Fibroblast of lung (primary cell): ENCODE data around the gene RALGAPB. TPM values are rescaled to one million over a fixed set of nuclear protein-coding genes. Genes with fewer than 3 reads are reported as not detected.
"Not testable (repeated sequence)": the region's sequence is repeated elsewhere in the genome, so short reads cannot be mapped to it uniquely, and the experiment has no call there.

ENCODE experiments used
- DNase-seq, 2 donors: peaks; one replicate each; pipeline versions ENCODE4 v3.0.0 to v3.0.0-alpha.2; 2010; ENCODE audit warnings: low read depth in 2 of 2
- H2AFZ ChIP-seq: 2 replicates; pipeline ENCODE4 v1.5.1; 2012; ENCODE audit warnings: low read length, control low read depth, inconsistent platforms
- H3K27ac ChIP-seq: 2 replicates; pipeline ENCODE4 v1.5.1; 2011; ENCODE audit warnings: low read length, control low read depth; ENCODE audit not compliant: insufficient read depth
- H3K27me3 ChIP-seq: 2 replicates; pipeline ENCODE4 v1.5.1; 2011; ENCODE audit warnings: mild to moderate bottlenecking, low read length; ENCODE audit not compliant: control insufficient read depth, insufficient read depth
- H3K36me3 ChIP-seq: 2 replicates; pipeline ENCODE4 v1.5.1; 2011; ENCODE audit warnings: low read length; ENCODE audit not compliant: control insufficient read depth, insufficient read depth
- H3K4me1 ChIP-seq: 2 replicates; pipeline ENCODE4 v1.5.1; 2011; ENCODE audit warnings: low read length; ENCODE audit not compliant: control insufficient read depth, insufficient read depth; ENCODE audit errors: extremely low read depth
- H3K4me2 ChIP-seq: 2 replicates; pipeline ENCODE4 v1.5.1; 2011; ENCODE audit warnings: low read length, control low read depth; ENCODE audit not compliant: insufficient read depth; ENCODE audit errors: extremely low read depth
- H3K4me3 ChIP-seq, 4 experiments: fragments of 200-600 bp in 1 of 4; sonication (generic) in 1 of 4; replicated peaks in 1 of 4; 2 replicates each; pipeline ENCODE4 v1.5.1; 2011 to 2016; ENCODE audit warnings: low read length in 4 of 4, low read depth in 3 of 4, mild to moderate bottlenecking in 3 of 4, control low read depth in 2 of 4, inconsistent platforms in 1 of 4, mixed read lengths in 1 of 4; ENCODE audit not compliant: insufficient read depth in 1 of 4; ENCODE audit errors: control extremely low read depth in 1 of 4
- H3K79me2 ChIP-seq: 2 replicates; pipeline ENCODE4 v1.5.1; 2012; ENCODE audit warnings: mild to moderate bottlenecking, low read length, inconsistent platforms; ENCODE audit not compliant: control insufficient read depth, insufficient read depth
- H3K9ac ChIP-seq: 2 replicates; pipeline ENCODE4 v1.5.1; 2011; ENCODE audit warnings: mild to moderate bottlenecking, low read length, control low read depth; ENCODE audit not compliant: insufficient read depth
- H3K9me3 ChIP-seq: 2 replicates; pipeline ENCODE4 v1.5.1; 2012; ENCODE audit warnings: low read depth, low read length; ENCODE audit not compliant: control insufficient read depth, insufficient read depth
- H4K20me1 ChIP-seq: 2 replicates; pipeline ENCODE4 v1.5.1; 2011; ENCODE audit warnings: low read length; ENCODE audit not compliant: control insufficient read depth, insufficient read depth; ENCODE audit errors: extremely low read depth
- CTCF ChIP-seq, 2 donors: IDR thresholded peaks in 1 of 2; conservative IDR thresholded peaks in 1 of 2; 1 replicate in 1 of 2; 2 replicates in 1 of 2; pipeline ENCODE4 v1.5.1; 2011 to 2012; ENCODE audit warnings: low read length in 2 of 2, control low read depth in 1 of 2, inconsistent platforms in 1 of 2, low read depth in 1 of 2, mild to moderate bottlenecking in 1 of 2
- EZH2 ChIP-seq: IDR thresholded peaks from 2 replicates; pipeline ENCODE4 v1.5.1; 2012; ENCODE audit warnings: low read length, control low read depth, mild to moderate bottlenecking; ENCODE audit errors: missing control alignments
- polyA plus RNA-seq, 2 donors: library from polyadenylated mRNA; depleted of rRNA in 1 of 2; stranded (reverse) in 1 of 2; unstranded in 1 of 2; fragments of >200 nt; gene quantifications; 2 replicates each; pipeline ENCODE4 v1.2.1, GENCODE V29; 2011 to 2012; ENCODE audit warnings: missing spikeins in 1 of 2
- total RNA-seq: library from RNA; depleted of rRNA; stranded (reverse); fragments of >200 nt; gene quantifications from 2 replicates; pipeline ENCODE4 v1.2.1, GENCODE V29; 2014

The RALGAPB gene
- total and polyA plus RNA-seq, 2 donors (not counting 1 experiment from before 2014, with no cell fraction given) = 19.5 to 31.4 TPM

- Histone ChIP-seq H3K9ac (no peak overlapping the region), H3K4me3 (no peak overlapping the region), H3K4me1 (peaks cover 24% of the 10 kb centered on the region), H3K79me2 (peaks cover 78% of the 10 kb centered on the region), H3K36me3 (peaks cover 57% of the 10 kb centered on the region), H3K4me2 (no peak overlapping the region), H3K9me3 (no peaks in the 10 kb centered on the region), H4K20me1 (peaks cover 9% of the 10 kb centered on the region), H3K27me3 (no peaks in the 10 kb centered on the region), H2AFZ (no peak overlapping the region), H3K27ac (no peak overlapping the region)
- no peak for DNase-seq
- TF ChIP-seq EZH2 = no peak
- no peak for TF ChIP-seq CTCF (conservative IDR thresholded peaks at IDR 0.05 in 1 of 2, IDR thresholded peaks at IDR 0.05 in 1 of 2; ENCODE audit: low read depth in 1 of 2, low read length in 2 of 2)
Observed at GRCh38 chr20:38429301-38429700, 43.3 kb upstream of the RALGAPB start.

- Histone ChIP-seq H3K4me2 (no peak overlapping the region), H3K9me3 (no peaks in the 10 kb centered on the region), H3K9ac (no peak overlapping the region), H3K36me3 (peaks cover 50% of the 10 kb centered on the region), H3K4me1 (peaks cover 22% of the 10 kb centered on the region), H2AFZ (no peak overlapping the region), H3K27me3 (no peaks in the 10 kb centered on the region), H3K4me3 (no peak overlapping the region), H3K27ac (no peak overlapping the region), H4K20me1 (peaks cover 9% of the 10 kb centered on the region), H3K79me2 (peaks cover 72% of the 10 kb centered on the region)
- DNase-seq = peak in 1 of 2 donors; percentile 20
- TF ChIP-seq CTCF (conservative IDR thresholded peaks at IDR 0.05 in 1 of 2, IDR thresholded peaks at IDR 0.05 in 1 of 2; ENCODE audit: low read depth in 1 of 2, low read length in 2 of 2) = no peak
- TF ChIP-seq EZH2 = no peak
Observed at GRCh38 chr20:38430679-38431325, 41.8 kb upstream of the RALGAPB start.

- H3K4me1 ChIP-seq = peaks cover 10% of the 10 kb centered on the region
- no peak overlapping the region for H3K4me3 ChIP-seq
- peaks cover under 1% of the 10 kb centered on the region for H4K20me1 ChIP-seq
- H3K27ac ChIP-seq = no peak overlapping the region
- H3K4me2 ChIP-seq = no peak overlapping the region
- H3K9me3 ChIP-seq = no peaks in the 10 kb centered on the region
- no peak overlapping the region for H3K9ac ChIP-seq
- no peaks in the 10 kb centered on the region for H3K27me3 ChIP-seq
- H2AFZ ChIP-seq = no peak overlapping the region
- H3K79me2 ChIP-seq = peaks cover 63% of the 10 kb centered on the region
- H3K36me3 ChIP-seq = peaks cover 48% of the 10 kb centered on the region
- DNase-seq = no peak
- no peak for TF ChIP-seq CTCF (conservative IDR thresholded peaks at IDR 0.05 in 1 of 2, IDR thresholded peaks at IDR 0.05 in 1 of 2; ENCODE audit: low read depth in 1 of 2, low read length in 2 of 2)
Observed at GRCh38 chr20:38432292-38432691, 40.4 kb upstream of the RALGAPB start.

- not testable (repeated sequence) for H3K4me1 ChIP-seq, H3K9me3 ChIP-seq, H3K27ac ChIP-seq, DNase-seq, H3K27me3 ChIP-seq, H3K9ac ChIP-seq, H2AFZ ChIP-seq, H4K20me1 ChIP-seq
- Histone ChIP-seq H3K4me3 (peak overlapping the region in 1 of 4 experiments; percentile 95), H3K4me2 (peak overlapping the region; percentile 18), H3K36me3 (peaks cover 48% of the 10 kb centered on the region), H3K79me2 (peaks cover 63% of the 10 kb centered on the region)
Observed at GRCh38 chr20:38432870-38433269, 39.8 kb upstream of the RALGAPB start.
